ENCODE measurements around the gene FADS3. TPM values are rescaled to one million over a fixed set of nuclear protein-coding genes. Genes with fewer than 3 reads are reported as not detected.

The FADS3 gene
- total and polyA plus RNA-seq, 9 of the 15 experiments (the other 6 are each of a cell fraction or from before 2014, with no cell fraction given), result 0.97 to 148 (median 92.7) TPM

GRCh38 chr11:61869708-61870451 is 21.5 kb downstream of the FADS3 start (continued):
- TF ChIP-seq DMBX1 (CRISPR knock-in tag; IDR thresholded peaks at IDR 0.05; ENCODE audit: borderline replicate concordance) (peak; percentile 87), RAD51 (IDR thresholded peaks at IDR 0.05; ENCODE audit: borderline replicate concordance, low read depth) (no peak), SRSF1 (IDR thresholded peaks at IDR 0.05; ENCODE audit: low read depth, low read length) (no peak), TRIM28 (IDR thresholded peaks at IDR 0.05) (no peak), CHD2 (IDR thresholded peaks at IDR 0.05; ENCODE audit: low read depth, low read length) (no peak), SNIP1 (IDR thresholded peaks at IDR 0.05; ENCODE audit: low read depth) (no peak), LARP7 (IDR thresholded peaks at IDR 0.05) (no peak), MITF (IDR thresholded peaks at IDR 0.05) (0 out of 2 replicates have a peak, but pooled peaks have one; percentile 66), ZC3H4 (CRISPR knock-in tag; IDR thresholded peaks at IDR 0.05; ENCODE audit: borderline replicate concordance) (no peak), RUNX1 (IDR thresholded peaks at IDR 0.05; ENCODE audit: low read depth) (peak; percentile 93), MLLT1 (IDR thresholded peaks at IDR 0.05) (peak in 1 of 2 experiments; percentile 40; a peak in 1 of 4 replicates), ZNF174 (CRISPR knock-in tag; IDR thresholded peaks at IDR 0.05) (peak; percentile 40; the same call in 1 of the 2 replicates), NFATC3 (IDR thresholded peaks at IDR 0.05) (no peak), RFX7 (CRISPR knock-in tag; IDR thresholded peaks at IDR 0.05) (no peak), NR4A1 (CRISPR knock-in tag; IDR thresholded peaks at IDR 0.05) (peak; percentile 15; the same call in 1 of the 2 replicates), NR4A1 (tag; IDR thresholded peaks at IDR 0.05) (peak; percentile 91), MYNN (IDR thresholded peaks at IDR 0.05) (peak; percentile 98), MYNN (CRISPR knock-in tag; IDR thresholded peaks at IDR 0.05) (no peak), ESRRA (IDR thresholded peaks at IDR 0.05; ENCODE audit: borderline replicate concordance, low read depth) (no peak), ZNF830 (CRISPR knock-in tag; IDR thresholded peaks at IDR 0.05) (no peak), ZNF77 (CRISPR knock-in tag; IDR thresholded peaks at IDR 0.05) (no peak), MAFK (IDR thresholded peaks at IDR 0.05; ENCODE audit: low read length) (no peak), FOXJ3 (CRISPR knock-in tag; IDR thresholded peaks at IDR 0.05) (no peak), ZNF740 (CRISPR knock-in tag; IDR thresholded peaks at IDR 0.05) (no peak), ZNF740 (tag; IDR thresholded peaks at IDR 0.05) (0 out of 4 replicates have a peak, but pooled peaks of 1 of the 2 experiments have one; percentile 7), RBM17 (IDR thresholded peaks at IDR 0.05; ENCODE audit: borderline replicate concordance, low read depth, low read length) (no peak), HIVEP1 (CRISPR knock-in tag; IDR thresholded peaks at IDR 0.05) (no peak; the same call in 1 of the 2 replicates), NR2C1 (IDR thresholded peaks at IDR 0.05) (peak; percentile 19; the same call in 1 of the 2 replicates), NR2C1 (tag; IDR thresholded peaks at IDR 0.05) (peak; percentile 80; the same call in 1 of the 2 replicates), BRD4 (IDR thresholded peaks at IDR 0.05) (no peak), SMARCA4 (IDR thresholded peaks at IDR 0.05) (peak; percentile 92)

All from K562 (cell line).